ENCODE measurements around the gene HECTD1. TPM values are rescaled to one million over a fixed set of nuclear protein-coding genes. Genes with fewer than 3 reads are reported as not detected.

The HECTD1 gene
- total RNA-seq, 1 donor from 2014 or later = 153 TPM

- H3K4me3 ChIP-seq = no peak overlapping the region
- no peak overlapping the region for H3K4me2 ChIP-seq
- H3K9ac ChIP-seq = no peak overlapping the region
- no peaks in the 10 kb centered on the region for H4K20me1 ChIP-seq (ENCODE audit: low read depth)
- Mint-ChIP-seq H3K27ac (no peak overlapping the region), H3K9me3 (no peaks in the 10 kb centered on the region), H3K4me3 (no peak overlapping the region), H3K27me3 (ENCODE audit: insufficient read depth, low read depth) (peaks cover 2% of the 10 kb centered on the region), H3K4me1 (no peaks in the 10 kb centered on the region), H3K36me3 (no peaks in the 10 kb centered on the region)
- H3K79me2 ChIP-seq (ENCODE audit: low read depth) = no peaks in the 10 kb centered on the region
- H3K4me1 ChIP-seq = no peaks in the 10 kb centered on the region
- TF ChIP-seq, protein P1, sequence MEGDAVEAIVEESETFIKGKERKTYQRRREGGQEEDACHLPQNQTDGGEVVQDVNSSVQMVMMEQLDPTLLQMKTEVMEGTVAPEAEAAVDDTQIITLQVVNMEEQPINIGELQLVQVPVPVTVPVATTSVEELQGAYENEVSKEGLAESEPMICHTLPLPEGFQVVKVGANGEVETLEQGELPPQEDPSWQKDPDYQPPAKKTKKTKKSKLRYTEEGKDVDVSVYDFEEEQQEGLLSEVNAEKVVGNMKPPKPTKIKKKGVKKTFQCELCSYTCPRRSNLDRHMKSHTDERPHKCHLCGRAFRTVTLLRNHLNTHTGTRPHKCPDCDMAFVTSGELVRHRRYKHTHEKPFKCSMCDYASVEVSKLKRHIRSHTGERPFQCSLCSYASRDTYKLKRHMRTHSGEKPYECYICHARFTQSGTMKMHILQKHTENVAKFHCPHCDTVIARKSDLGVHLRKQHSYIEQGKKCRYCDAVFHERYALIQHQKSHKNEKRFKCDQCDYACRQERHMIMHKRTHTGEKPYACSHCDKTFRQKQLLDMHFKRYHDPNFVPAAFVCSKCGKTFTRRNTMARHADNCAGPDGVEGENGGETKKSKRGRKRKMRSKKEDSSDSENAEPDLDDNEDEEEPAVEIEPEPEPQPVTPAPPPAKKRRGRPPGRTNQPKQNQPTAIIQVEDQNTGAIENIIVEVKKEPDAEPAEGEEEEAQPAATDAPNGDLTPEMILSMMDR (IDR thresholded peaks at IDR 0.05) = no peak
- TF ChIP-seq EZH2phosphoT487 (IDR thresholded peaks at IDR 0.05) (no peak), EZH2 (IDR thresholded peaks at IDR 0.05) (no peak)
- no peak overlapping the region for H3K27ac ChIP-seq
- no peaks in the 10 kb centered on the region for H3K9me3 ChIP-seq (ENCODE audit: low read depth)
- H3F3A ChIP-seq (ENCODE audit: low read depth) = no peaks in the 10 kb centered on the region
- H3K27me3 ChIP-seq = no peaks in the 10 kb centered on the region
- no peak for DNase-seq (ENCODE audit: low spot score)
- no peak overlapping the region for H2AFZ ChIP-seq (replicated peaks)
- no peaks in the 10 kb centered on the region for H3K36me3 ChIP-seq
Measured at GRCh38 chr14:31216359-31216758, 8.8 kb upstream of the HECTD1 start.

GRCh38 chr14:31212893-31213292 is 5.3 kb upstream of the HECTD1 start:
- no peak overlapping the region for H3K4me3 ChIP-seq
- peaks cover 9% of the 10 kb centered on the region for H3K4me1 Mint-ChIP-seq
- no peaks in the 10 kb centered on the region for H3K9me3 Mint-ChIP-seq
- no peaks in the 10 kb centered on the region for H3K36me3 ChIP-seq
- H4K20me1 ChIP-seq (ENCODE audit: low read depth) = no peaks in the 10 kb centered on the region
- H3F3A ChIP-seq (ENCODE audit: low read depth) = peaks cover 19% of the 10 kb centered on the region
- H3K9ac ChIP-seq = no peak overlapping the region
- no peaks in the 10 kb centered on the region for H3K27me3 ChIP-seq
- TF ChIP-seq EZH2 (IDR thresholded peaks at IDR 0.05) (no peak), EZH2phosphoT487 (IDR thresholded peaks at IDR 0.05) (no peak)
- TF ChIP-seq, protein P1 (IDR thresholded peaks at IDR 0.05) = no peak
- H3K4me1 ChIP-seq = peaks cover 10% of the 10 kb centered on the region
- peaks cover 6% of the 10 kb centered on the region for H3K27me3 Mint-ChIP-seq (ENCODE audit: insufficient read depth, low read depth)
- H3K36me3 Mint-ChIP-seq = no peaks in the 10 kb centered on the region
- no peaks in the 10 kb centered on the region for H3K9me3 ChIP-seq (ENCODE audit: low read depth)
- H3K79me2 ChIP-seq (ENCODE audit: low read depth) = no peaks in the 10 kb centered on the region
- H3K27ac Mint-ChIP-seq = no peak overlapping the region
- no peak overlapping the region for H3K4me3 Mint-ChIP-seq
- no peak overlapping the region for H3K4me2 ChIP-seq
- no peak overlapping the region for H2AFZ ChIP-seq (replicated peaks)
- no peak for DNase-seq (ENCODE audit: low spot score)
- no peak overlapping the region for H3K27ac ChIP-seq

DNA sequence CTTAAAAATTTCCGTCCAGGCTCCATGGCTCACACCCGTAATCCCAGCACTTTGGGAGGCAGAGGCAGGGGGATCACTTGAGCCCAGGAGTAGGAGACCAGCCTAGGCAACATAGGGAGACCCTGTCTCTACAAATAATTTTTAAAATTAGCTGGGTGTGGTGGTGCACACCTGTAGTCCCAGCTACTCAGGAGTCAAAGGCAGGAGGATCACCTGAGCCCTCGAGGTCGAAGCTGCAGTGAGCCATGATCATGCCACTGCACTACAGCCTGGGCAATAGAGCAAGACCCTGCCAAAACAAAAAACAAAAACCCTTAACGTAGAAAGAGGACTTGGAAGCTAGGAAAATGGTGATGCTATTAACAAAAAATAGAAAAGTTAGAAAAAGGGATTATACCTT is 2.0 kb upstream of the HECTD1 start:
- peaks cover 2% of the 10 kb centered on the region for H3K36me3 Mint-ChIP-seq
- H3K4me1 Mint-ChIP-seq = peaks cover 24% of the 10 kb centered on the region
- Histone ChIP-seq H3K27me3 (no peaks in the 10 kb centered on the region), H3K4me1 (peaks cover 26% of the 10 kb centered on the region), H3F3A (ENCODE audit: low read depth) (peaks cover 31% of the 10 kb centered on the region), H3K4me3 (no peak overlapping the region), H3K79me2 (ENCODE audit: low read depth) (peaks cover 28% of the 10 kb centered on the region), H3K27ac (no peak overlapping the region), H3K9me3 (ENCODE audit: low read depth) (no peaks in the 10 kb centered on the region), H3K9ac (no peak overlapping the region), H3K4me2 (no peak overlapping the region), H3K36me3 (peaks cover 8% of the 10 kb centered on the region), H2AFZ (replicated peaks) (no peak overlapping the region), H4K20me1 (ENCODE audit: low read depth) (peaks cover 20% of the 10 kb centered on the region)
- no peak for TF ChIP-seq EZH2 (IDR thresholded peaks at IDR 0.05)
- TF ChIP-seq, protein P1 (IDR thresholded peaks at IDR 0.05) = no peak
- no peak for TF ChIP-seq EZH2phosphoT487 (IDR thresholded peaks at IDR 0.05)
- H3K27ac Mint-ChIP-seq = no peak overlapping the region
- H3K9me3 Mint-ChIP-seq = no peaks in the 10 kb centered on the region
- peaks cover 4% of the 10 kb centered on the region for H3K27me3 Mint-ChIP-seq (ENCODE audit: insufficient read depth, low read depth)
- no peak for DNase-seq (ENCODE audit: low spot score)
- no peak overlapping the region for H3K4me3 Mint-ChIP-seq

Measured in neural progenitor cell (in vitro differentiated cells).